GM18502 (cell line): ENCODE results near the gene UBXN7.
A peak's percentile ranks its signal among the peaks of the same experiment; 100 is the strongest.
"Not testable (repeated sequence)": the region's sequence is repeated elsewhere in the genome, so short reads cannot be mapped to it uniquely, and the experiment has no call there.

Experiments
- ATAC-seq: cut with Tn5 transposase; IDR thresholded peaks from one replicate; pipeline ENCODE4 v1.9.1; 2021; ENCODE audit warnings: mild to moderate bottlenecking; ENCODE audit not compliant: unreplicated experiment, poor library complexity

UBXN7 gene, protein sequence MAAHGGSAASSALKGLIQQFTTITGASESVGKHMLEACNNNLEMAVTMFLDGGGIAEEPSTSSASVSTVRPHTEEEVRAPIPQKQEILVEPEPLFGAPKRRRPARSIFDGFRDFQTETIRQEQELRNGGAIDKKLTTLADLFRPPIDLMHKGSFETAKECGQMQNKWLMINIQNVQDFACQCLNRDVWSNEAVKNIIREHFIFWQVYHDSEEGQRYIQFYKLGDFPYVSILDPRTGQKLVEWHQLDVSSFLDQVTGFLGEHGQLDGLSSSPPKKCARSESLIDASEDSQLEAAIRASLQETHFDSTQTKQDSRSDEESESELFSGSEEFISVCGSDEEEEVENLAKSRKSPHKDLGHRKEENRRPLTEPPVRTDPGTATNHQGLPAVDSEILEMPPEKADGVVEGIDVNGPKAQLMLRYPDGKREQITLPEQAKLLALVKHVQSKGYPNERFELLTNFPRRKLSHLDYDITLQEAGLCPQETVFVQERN

DNA sequence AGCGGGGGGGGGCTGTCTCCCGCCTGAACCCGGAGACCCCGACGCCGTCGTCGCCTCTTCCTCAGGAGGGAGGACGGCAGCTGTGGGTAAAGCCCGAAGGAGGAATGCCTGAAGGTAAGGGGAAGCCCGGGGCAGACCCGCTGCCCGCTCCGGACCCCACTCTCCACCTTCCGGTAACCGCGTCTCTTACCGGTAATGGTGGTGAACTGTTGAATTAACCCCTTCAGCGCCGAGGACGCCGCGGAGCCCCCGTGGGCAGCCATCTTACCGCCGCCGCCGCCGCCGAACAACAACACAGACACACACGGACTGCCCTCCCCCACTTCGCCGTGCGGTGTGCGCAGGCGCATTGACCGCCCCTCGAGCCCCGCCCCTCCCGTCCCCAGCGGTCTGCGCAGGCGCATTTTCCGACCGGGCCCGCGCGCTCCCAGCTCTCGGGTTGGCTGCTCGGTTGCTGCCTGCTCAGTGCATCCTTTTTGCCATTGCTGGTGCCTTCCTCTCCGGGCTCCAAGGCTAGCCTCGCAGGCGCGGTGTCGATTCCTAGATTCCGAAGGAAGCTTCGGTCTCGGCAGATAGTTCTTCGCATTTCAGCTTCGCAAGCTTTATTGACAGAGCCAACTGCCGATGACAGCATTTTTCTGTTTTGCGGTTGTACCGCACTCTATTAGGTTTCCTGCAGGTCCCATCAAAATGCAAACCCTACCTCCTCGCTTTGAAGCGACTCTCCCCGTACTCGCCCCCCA lies at the start of gene UBXN7:
Gene UBXN7 (minus strand): TSS at position 291 of the 743 bp plus-strand sequence. CDS start 28 bp downstream, at position 263.
- ATAC-seq: peak; percentile 83

DNA sequence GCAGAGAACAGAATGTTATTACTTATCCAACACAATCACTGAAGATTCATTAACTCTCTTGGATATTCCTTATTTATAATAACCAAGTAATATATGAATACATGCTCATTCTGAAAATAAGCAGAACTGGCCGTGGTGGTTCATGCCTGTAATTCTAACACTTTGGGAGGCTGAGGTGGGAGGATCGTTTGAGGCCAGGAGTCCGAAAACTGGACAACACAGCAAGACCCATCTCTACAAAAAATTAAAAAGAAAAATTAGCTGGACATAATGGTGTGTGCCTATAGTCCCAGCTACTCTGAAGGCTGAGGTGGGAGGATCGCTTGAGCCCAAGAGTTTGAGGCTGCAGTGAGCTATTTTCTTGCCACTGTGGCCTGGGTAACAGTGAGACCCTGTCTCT lies 45.5 kb upstream of the UBXN7 start:
- no peak for ATAC-seq

DNA sequence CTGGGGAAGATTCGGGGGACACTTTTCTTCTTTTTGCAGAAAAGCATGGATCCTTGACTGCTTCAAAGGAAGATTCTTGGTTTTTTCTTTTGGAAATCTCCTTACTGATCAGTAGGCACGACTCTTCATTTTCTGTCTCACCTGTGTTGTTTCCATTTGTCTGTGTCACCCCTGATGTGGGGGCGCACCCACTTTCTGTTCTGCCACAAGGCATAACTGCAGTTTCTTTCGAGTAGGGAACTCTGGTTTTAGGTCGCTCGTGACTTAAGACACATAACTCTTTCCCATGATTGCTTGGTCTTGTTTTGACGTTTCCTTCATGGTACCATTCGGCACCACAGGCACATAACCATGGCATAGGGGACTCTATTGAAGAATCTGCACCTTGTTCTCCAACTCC lies 40.1 kb upstream of the UBXN7 start:
- no peak for ATAC-seq

DNA sequence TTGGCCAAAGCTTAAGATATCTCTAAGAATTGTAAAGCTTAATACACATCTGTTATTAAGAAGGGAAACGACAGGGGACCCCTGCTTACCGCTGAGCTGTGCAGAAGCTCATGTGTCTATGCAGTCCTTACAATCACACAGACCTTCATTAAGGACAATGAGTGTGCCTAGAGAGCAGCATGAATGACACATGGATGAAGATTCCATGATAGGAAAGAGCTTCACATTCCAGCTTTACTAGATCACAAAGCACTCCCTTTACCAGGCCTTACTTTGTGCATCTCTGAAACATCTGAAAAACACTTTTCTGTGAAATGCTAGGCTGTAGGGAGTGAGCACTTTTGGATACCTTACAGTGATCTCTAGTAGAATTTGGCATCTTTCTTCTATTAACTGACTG lies 39.3 kb upstream of the UBXN7 start:
- no peak for ATAC-seq

DNA sequence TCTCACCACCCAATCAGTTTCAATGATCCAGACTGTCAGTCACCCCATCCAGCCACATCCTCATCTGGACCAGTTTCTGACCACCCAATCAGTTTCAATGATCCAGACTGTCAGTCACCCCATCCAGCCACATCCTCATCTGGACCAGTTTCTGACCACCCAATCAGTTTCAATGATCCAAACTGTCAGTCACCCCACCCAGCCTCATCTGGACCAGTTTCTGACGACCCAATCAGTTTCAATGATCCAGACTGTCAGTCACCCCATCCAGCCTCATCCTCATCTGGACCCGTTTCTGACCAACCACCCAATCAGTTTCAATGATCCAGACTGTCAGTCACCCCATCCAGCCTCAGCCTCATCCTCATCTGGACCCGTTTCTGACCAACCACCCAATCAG lies 38.0 kb upstream of the UBXN7 start:
- ATAC-seq: not testable (repeated sequence)

DNA sequence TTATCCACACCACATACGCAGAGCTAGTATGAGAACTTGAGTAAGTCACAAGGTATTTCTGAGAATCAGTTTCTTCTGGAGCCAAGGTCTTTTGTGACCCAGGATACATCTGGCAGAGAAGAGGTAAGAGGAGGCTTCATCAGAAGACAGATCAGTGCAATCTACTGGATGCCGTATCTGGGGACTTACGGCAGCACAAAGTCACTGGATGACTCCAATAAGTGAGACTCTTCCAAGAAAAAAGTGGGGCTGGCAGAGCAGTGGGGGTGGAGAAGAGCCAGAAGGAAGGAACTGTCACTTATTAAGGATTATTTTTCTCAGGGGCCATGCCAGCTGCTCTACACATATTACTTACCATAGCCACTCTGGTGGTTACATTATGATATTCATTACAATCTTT lies 31.6 kb upstream of the UBXN7 start:
- ATAC-seq: no peak

DNA sequence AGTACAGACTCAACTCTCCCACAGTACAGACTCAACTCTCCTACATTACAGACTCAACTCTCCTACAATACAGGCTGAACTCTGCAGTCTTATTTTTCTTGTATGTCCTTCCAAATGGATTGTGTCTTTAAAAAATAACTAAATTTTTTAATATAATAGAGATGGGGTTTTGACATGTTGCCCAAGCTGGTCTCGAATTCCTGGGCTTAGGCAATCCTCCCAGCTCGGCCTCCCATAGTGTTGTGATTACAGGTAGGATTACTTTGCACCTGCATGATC lies 31.2 kb upstream of the UBXN7 start:
- ATAC-seq: no peak

DNA sequence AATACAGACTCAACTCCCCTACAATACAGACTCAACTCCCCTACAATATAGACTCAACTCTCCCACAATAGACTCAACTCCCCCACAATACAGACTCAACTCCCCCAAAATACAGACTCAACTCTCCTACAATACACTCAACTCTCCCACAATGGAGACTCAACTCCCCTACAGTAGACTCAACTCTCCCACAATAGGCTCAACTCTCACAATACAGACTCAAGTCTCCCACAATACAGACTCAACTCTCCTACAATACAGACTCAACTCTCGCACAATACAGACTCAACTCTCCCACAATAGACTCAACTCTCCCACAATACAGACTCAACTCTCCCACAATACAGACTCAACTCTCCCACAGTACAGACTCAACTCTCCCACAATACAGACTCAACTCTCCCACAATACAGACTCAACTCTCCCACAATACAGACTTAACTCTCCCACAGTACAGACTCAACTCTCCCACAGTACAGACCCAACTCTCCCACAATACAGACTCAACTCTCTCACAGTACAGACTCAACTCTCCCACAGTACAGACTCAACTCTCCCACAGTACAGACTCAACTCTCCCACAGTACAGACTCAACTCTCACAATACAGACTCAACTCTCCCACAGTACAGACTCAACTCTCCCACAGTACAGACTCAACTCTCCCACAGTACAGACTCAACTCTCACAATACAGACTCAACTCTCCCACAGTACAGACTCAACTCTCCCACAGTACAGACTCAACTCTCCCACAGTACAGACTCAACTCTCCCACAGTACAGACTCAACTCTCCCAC lies 30.7 kb upstream of the UBXN7 start:
- not testable (repeated sequence) for ATAC-seq

DNA sequence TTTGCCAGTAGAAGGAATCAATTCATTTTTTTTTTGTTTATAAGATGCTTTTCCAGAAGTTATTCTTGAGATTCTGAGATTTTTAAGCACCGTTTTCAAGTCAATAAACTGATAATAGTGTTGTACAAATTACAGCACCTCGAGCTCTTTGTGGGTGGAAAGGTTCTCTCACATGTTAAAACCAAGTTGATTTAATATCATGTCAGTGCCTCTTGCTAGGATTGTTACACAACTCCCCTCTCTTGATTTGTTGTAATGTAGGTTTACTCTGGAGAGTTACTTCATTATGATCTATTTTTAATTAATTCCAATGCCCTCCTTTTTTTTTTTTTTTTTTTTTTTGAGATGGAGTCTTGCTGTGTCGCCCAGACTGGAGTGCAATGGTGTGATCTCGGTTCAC lies 25.8 kb upstream of the UBXN7 start:
- no peak for ATAC-seq

DNA sequence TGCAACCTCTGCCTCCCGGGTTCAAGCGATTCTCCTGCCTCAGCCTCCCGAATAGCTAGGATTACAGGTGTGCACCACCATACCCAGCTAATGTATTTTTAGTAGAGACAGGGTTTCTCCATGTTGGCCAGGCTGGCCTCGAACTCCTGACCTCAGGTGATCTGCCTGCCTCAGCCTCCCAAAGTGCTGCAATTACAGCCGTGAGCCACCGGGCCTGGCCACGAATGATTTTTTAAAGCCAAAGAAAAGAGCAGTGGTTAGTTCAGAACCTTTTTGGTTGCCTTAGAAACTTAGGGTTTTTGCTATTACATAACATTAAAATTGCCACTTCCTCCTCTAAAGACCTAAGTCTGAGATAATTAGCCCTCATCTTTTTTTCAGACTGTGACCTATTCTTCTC lies 25.2 kb upstream of the UBXN7 start:
- ATAC-seq: not testable (repeated sequence)

DNA sequence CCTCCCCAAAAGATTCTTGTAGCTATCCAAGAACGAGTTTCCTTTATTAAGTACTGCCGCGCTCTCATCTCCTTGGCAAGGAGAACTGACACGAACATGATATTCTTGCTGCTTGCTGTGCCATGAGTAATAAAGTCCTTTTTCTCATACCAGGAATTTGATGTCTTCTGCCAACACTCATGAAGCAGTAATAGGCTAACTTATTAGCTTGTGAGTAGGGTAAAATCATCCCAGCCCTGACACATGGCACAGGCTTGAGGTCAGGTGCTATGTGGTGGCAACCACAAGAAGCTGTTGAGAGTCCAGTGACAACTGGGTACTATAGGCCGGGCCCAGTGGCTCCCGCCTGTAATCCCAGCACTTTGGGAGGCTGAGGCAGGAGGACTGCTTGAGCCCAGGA lies 22.7 kb upstream of the UBXN7 start:
- no peak for ATAC-seq

DNA sequence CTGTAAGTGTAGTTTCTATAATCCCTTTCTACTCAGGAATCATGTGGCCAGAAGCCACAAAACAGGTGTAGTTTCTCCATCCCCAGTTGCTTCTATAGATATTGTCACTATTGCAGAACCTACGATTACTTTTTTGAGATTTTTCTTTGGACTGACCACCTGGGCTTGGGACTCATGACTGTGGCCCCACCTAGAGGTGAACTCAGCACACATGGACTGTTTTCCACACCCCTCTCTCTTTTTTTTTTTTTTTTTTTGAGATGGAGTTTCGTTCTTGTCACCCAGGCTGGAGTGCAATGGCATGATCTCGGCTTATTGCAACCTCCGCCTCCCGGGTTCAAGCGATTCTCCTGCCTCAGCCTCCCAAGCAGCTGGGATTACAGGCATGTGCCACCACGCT lies 13.2 kb upstream of the UBXN7 start:
- not testable (repeated sequence) for ATAC-seq

DNA sequence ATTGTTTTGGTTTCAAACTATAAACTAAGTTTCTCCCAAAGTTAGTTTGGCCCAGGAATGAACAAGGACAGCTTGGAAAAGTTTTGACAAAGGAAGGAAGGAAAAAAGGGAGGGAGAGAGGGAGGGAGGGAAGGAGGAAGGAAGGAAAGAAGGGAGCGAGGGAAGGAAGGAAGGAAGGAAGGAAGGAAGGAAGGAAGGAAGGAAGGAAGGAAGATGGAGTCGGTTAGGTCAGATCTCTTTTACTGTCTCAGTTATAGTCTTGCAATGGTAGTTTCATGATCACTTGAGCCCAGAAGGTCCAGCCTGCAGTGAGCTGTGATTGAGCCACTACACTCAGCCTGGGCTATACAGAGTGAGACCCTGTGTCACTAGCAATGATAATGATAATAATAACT lies 12.3 kb upstream of the UBXN7 start:
- no peak for ATAC-seq

DNA sequence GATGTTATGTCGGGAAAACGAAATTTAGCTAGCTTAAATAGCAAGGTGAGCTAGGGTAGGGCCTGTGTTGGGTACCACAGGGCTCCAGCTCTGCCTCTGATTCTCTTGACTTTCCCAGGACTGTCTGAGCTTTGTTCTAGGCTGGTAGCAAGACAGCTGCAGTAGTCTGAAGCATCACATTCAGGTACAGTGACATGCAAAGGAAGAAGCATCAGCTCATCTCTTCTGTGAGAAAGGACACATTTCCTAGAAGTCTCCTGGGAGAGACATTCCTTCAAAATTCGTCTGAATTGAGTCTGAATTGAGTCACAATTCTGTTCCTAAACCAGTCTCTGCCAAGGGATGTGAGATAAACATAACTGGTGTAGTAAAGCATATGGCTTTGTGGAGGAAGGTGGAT lies 8.5 kb upstream of the UBXN7 start:
- peak; percentile 38 for ATAC-seq

DNA sequence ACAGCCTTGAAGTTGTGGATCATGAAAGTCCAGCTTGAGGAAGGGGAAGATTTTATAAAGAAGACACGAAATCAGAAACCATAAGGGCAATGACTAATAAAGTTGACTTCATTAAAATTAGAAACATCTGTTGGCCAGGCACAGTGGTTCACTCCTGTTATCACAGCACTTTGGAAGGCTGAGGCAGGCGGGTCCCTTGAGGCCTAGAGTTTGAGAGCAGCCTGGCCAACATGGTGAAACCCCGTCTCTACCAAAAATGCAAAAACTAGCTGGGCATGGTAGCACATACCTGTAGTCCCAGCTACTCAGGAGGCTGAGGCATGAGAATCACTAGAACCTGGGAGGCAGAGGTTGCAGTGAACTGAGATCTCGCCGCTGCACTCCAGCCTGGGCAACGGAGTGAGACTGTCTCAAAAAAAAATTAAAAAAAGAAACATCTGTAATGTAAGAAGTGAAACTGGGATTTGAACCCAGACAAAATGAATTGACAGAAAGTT lies 7.9 kb upstream of the UBXN7 start:
- peak; percentile 62 for ATAC-seq

DNA sequence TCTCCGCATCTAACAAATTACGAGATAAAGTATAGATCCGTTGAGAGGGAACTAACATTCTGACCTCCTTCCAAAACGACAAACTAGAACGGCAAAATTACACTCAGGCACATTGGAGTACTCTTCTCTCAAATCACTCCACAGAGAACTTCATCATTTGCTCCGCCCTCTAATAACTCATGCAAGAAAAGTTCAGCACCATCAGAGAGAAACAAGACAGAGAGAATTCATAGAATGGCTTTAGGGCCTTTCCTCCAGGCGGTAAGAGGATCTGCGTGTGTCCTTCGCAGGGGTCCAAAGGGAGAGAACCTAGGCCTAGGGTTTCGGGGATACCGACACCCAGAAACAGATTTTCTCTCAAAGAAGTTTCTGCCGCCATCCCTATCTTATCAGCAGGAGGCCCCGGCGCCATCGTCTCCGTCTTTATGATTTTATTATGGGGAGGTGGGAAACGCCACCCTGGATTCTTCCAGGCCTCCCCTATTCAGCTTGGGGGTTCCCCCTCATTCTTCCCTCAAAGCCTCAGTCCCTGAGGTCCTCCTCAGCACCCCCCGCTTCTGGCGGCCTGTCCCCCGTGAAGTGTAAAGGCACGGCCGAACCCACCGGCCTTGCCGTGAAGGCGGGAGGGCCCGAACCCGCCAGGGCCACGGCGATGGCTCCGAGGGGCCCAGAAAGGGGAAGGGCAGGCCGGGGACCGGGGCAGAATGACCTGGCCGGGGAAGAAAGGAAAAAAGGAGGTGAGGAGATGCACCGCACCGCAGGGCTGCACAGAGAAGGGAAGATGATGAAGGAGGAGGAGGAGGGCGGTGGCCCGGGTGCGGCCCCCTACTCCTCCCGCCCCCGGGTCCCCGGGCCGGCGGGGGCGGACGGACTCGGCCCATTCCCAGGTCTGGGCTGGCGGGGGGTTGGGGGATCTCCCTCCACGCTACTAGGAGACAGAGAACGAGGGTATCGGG lies 768 bp downstream of the UBXN7 start:
- peak; percentile 34 for ATAC-seq

DNA sequence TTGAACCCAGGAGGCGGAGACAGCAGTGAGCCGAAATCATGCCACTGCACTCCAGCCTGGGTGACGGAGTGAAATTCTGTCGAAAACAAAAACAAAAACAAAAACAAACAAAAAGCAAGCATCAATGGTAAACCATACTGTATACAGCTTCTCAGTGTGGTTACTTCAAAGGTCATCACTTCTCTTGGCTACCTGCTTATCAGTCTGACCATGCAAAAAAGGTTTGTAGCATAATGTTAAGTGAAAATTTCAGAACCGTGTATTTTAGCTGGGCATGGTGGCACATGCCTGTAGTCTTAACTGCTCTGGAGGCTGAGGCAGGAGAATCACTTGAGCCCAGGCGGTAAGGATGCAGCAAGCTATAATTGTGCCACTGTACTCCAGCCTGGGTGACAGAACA lies 4.2 kb downstream of the UBXN7 start:
- no peak for ATAC-seq

DNA sequence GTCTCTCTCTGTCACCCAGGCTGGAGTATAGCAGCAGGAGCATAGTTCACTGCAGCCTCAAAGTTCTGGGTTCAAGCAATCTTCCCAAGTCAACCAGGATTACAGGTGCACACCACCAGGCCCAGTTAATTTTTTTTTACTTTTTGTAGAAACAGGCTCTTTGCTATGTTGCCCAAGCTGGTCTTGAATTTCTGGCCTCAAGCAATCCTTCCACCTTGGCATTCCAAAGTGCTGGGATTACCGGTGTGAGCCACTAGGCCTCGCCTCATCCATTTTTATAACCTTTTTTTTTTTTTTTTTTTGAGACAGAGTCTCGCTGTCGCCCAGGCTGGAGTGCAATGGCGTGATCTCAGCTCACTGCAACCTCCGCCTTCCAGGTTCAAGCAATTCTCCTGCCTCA lies 7.8 kb downstream of the UBXN7 start:
- ATAC-seq: not testable (repeated sequence)

DNA sequence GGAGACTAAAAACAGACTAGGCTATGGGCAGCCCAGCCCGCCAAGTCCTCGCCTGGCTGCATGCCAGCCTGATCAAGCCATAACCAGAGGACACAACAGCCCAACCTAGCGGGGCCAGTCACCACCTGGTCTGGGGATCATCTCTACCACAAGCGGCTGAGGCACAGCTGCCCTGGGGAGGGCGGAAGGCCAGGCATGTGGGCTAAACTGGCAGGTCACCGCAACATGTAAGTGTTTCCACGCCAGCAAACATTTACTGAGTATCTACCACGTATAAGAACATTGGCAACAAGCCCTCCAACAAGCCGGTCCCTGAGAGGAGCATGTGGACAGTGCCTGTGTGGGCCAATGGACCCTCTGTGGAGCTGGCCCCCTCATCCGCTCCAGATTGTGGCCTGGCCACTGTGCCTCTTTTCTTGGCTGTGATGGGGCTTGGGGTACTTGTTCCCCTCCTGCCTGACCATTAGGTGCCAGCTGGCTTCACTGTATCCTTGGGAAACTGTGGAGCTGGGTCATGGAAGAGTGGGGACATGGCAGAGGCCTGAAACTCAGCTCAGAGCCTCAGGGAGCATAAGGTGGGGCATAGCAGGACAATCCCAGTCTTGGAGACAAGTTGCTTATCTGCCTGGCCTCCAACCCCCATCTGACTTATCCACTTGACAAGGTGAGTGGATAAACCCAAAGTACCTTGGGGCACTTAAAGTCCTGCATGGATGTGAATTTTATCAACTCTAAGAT lies 9.0 kb downstream of the UBXN7 start:
- no peak for ATAC-seq
